Osteoblast (primary cell): Measurements from ENCODE around the gene TBX4. TPM values are rescaled to one million over a fixed set of nuclear protein-coding genes. Genes with fewer than 3 reads are reported as not detected.
A peak's percentile ranks its signal among the peaks of the same experiment; 100 is the strongest.

Experiments used
- DNase-seq: peaks from one replicate; pipeline ENCODE4 v3.0.0; 2011; ENCODE audit warnings: low spot score, mixed read lengths; ENCODE audit not compliant: insufficient read length; ENCODE audit errors: missing footprints
- H2AFZ ChIP-seq: 2 replicates; pipeline ENCODE4 v1.6.0; 2011; ENCODE audit warnings: mild to moderate bottlenecking, low read length
- H3K27ac ChIP-seq: 2 replicates; pipeline ENCODE4 v1.5.1; 2011; ENCODE audit warnings: mild to moderate bottlenecking, low read depth, low read length, moderate library complexity
- H3K27me3 ChIP-seq: 2 replicates; pipeline ENCODE4 v1.6.0; 2012; ENCODE audit warnings: mild to moderate bottlenecking, control low read depth, inconsistent platforms, low read length, moderate library complexity; ENCODE audit not compliant: insufficient read depth
- H3K36me3 ChIP-seq: 2 replicates; pipeline ENCODE4 v1.5.1; 2011; ENCODE audit warnings: mild to moderate bottlenecking, low read length, control low read depth, moderate library complexity; ENCODE audit not compliant: insufficient read depth
- H3K4me1 ChIP-seq: 2 replicates; pipeline ENCODE4 v1.5.1; 2011; ENCODE audit warnings: mild to moderate bottlenecking, low read length, control low read depth, moderate library complexity; ENCODE audit not compliant: insufficient read depth
- H3K4me2 ChIP-seq: 2 replicates; pipeline ENCODE4 v1.6.0; 2011; ENCODE audit warnings: mild to moderate bottlenecking, low read length; ENCODE audit not compliant: insufficient read depth
- H3K4me3 ChIP-seq: fragments of 200-600 bp; sonication (generic); 3 replicates; pipeline ENCODE4 v1.5.1; 2012; ENCODE audit warnings: mild to moderate bottlenecking, low read length, inconsistent platforms; ENCODE audit not compliant: insufficient read depth
- H3K79me2 ChIP-seq: 2 replicates; pipeline ENCODE4 v1.6.0; 2012; ENCODE audit warnings: mild to moderate bottlenecking, low read length, control low read depth, inconsistent platforms; ENCODE audit not compliant: insufficient read depth
- H3K9me3 ChIP-seq: 2 replicates; pipeline ENCODE4 v1.5.1; 2011; ENCODE audit warnings: low read depth, low read length, control low read depth
- H4K20me1 ChIP-seq: 2 replicates; pipeline ENCODE4 v1.6.0; 2012; ENCODE audit warnings: mild to moderate bottlenecking, low read length, control low read depth; ENCODE audit not compliant: insufficient read depth
- CTCF ChIP-seq: IDR thresholded peaks from 2 replicates; pipeline ENCODE4 v1.5.1; 2011; ENCODE audit warnings: mild to moderate bottlenecking, low read depth, low read length, moderate library complexity; ENCODE audit errors: extremely low read depth
- total RNA-seq: library from RNA; depleted of rRNA; stranded (reverse); fragments of >200 nt; gene quantifications from 2 replicates; pipeline ENCODE4 v1.2.3, GENCODE V29; 2012

TBX4 gene
- total RNA-seq, 1 donor = not detected

GRCh38 chr17:61488878-61489718 is 36.9 kb downstream of the TBX4 start:
- H3K4me1 ChIP-seq = peaks cover 9% of the 10 kb centered on the region
- TF ChIP-seq CTCF = no peak
- H3K27me3 ChIP-seq = no peaks in the 10 kb centered on the region
- no peaks in the 10 kb centered on the region for H3K79me2 ChIP-seq
- H3K9me3 ChIP-seq = no peaks in the 10 kb centered on the region
- no peak overlapping the region for H3K27ac ChIP-seq
- H3K4me3 ChIP-seq = no peak overlapping the region
- H2AFZ ChIP-seq = no peak overlapping the region
- DNase-seq = no peak
- no peak overlapping the region for H3K4me2 ChIP-seq
- H4K20me1 ChIP-seq = no peaks in the 10 kb centered on the region
- no peaks in the 10 kb centered on the region for H3K36me3 ChIP-seq

- Histone ChIP-seq H3K27ac (no peak overlapping the region), H3K9me3 (no peaks in the 10 kb centered on the region), H3K4me2 (no peak overlapping the region), H2AFZ (no peak overlapping the region), H4K20me1 (no peaks in the 10 kb centered on the region), H3K79me2 (no peaks in the 10 kb centered on the region), H3K27me3 (no peaks in the 10 kb centered on the region), H3K4me1 (peaks cover 12% of the 10 kb centered on the region), H3K4me3 (no peak overlapping the region), H3K36me3 (no peaks in the 10 kb centered on the region)
- no peak for DNase-seq
- no peak for TF ChIP-seq CTCF
These were observed 37.7 kb downstream of the TBX4 start for GRCh38 chr17:61489719-61490490.

- Histone ChIP-seq H2AFZ (no peak overlapping the region), H3K27ac (no peak overlapping the region), H3K4me3 (no peak overlapping the region), H3K27me3 (no peaks in the 10 kb centered on the region), H3K79me2 (no peaks in the 10 kb centered on the region), H4K20me1 (no peaks in the 10 kb centered on the region), H3K4me2 (no peak overlapping the region), H3K36me3 (no peaks in the 10 kb centered on the region), H3K9me3 (no peaks in the 10 kb centered on the region), H3K4me1 (peaks cover 16% of the 10 kb centered on the region)
- peak; percentile 92 for DNase-seq
- TF ChIP-seq CTCF = no peak
These were observed 38.3 kb downstream of the TBX4 start for GRCh38 chr17:61490540-61490975.

GRCh38 chr17:61491981-61492380 is 39.8 kb downstream of the TBX4 start:
- no peaks in the 10 kb centered on the region for H3K27me3 ChIP-seq
- TF ChIP-seq CTCF = no peak
- no peak overlapping the region for H3K4me3 ChIP-seq
- H3K27ac ChIP-seq = no peak overlapping the region
- peaks cover 9% of the 10 kb centered on the region for H3K4me1 ChIP-seq
- no peaks in the 10 kb centered on the region for H3K9me3 ChIP-seq
- H3K36me3 ChIP-seq = no peaks in the 10 kb centered on the region
- H4K20me1 ChIP-seq = no peaks in the 10 kb centered on the region
- H3K79me2 ChIP-seq = no peaks in the 10 kb centered on the region
- H2AFZ ChIP-seq = no peak overlapping the region
- DNase-seq = no peak
- H3K4me2 ChIP-seq = no peak overlapping the region
